ENCODE data around the gene PHYKPL. TPM values are rescaled to one million over a fixed set of nuclear protein-coding genes. Genes with fewer than 3 reads are reported as not detected.

Gene PHYKPL
- polyA plus RNA-seq, 1 experiment: 33.4 TPM

- no peaks in the 10 kb centered on the region for H3K27me3 ChIP-seq (ENCODE audit: control insufficient read depth, insufficient read depth, low read length)
- H3K27ac ChIP-seq (ENCODE audit: low read depth, low read length): no peak overlapping the region
- CTCF ChIA-PET: no interaction called here
- POLR2A ChIA-PET: no interaction called here
- peaks cover 21% of the 10 kb centered on the region for H3K9me3 ChIP-seq (ENCODE audit: control insufficient read depth, insufficient read depth, low read length)
- DNase-seq (ENCODE audit: low read depth, low spot score): no peak
- no peak for TF ChIP-seq CTCF (IDR thresholded peaks at IDR 0.05; ENCODE audit: low read depth, low read length)
- no peak overlapping the region for H3K4me3 ChIP-seq (ENCODE audit: low read depth, low read length)
Observed at GRCh38 chr5:178266581-178266980, 34.0 kb upstream of the PHYKPL start.

DNA sequence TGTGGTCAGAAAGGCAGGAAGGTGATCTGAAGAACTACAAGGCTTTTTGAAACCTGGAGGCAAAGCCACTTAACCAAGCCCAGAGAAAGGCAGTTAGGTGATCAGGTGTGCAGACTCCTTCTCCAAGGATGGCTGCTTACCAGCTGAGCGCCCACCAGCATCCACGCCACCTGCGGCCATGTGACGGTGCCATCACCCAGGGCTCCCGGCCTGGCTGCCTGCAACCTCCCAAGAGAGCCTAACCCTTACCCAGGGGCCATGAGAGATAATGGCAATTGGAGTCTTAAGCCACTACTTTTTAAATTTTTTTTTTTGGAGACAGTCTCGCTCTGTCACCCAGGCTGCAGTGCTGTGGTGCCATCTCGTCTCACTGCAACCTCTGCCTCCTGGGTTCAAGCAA is 33.1 kb upstream of the PHYKPL start:
- ChIA-PET POLR2A (no interaction called here), CTCF (no interaction called here)
- TF ChIP-seq CTCF (IDR thresholded peaks at IDR 0.05; ENCODE audit: low read depth, low read length): no peak
- H3K4me3 ChIP-seq (ENCODE audit: low read depth, low read length): no peak overlapping the region
- no peak for DNase-seq (ENCODE audit: low read depth, low spot score)
- H3K27me3 ChIP-seq (ENCODE audit: control insufficient read depth, insufficient read depth, low read length): no peaks in the 10 kb centered on the region
- H3K27ac ChIP-seq (ENCODE audit: low read depth, low read length): no peak overlapping the region
- H3K9me3 ChIP-seq (ENCODE audit: control insufficient read depth, insufficient read depth, low read length): peaks cover 18% of the 10 kb centered on the region

- no peaks in the 10 kb centered on the region for H3K27me3 ChIP-seq (ENCODE audit: control insufficient read depth, insufficient read depth, low read length)
- no peak for DNase-seq (ENCODE audit: low read depth, low spot score)
- no peak overlapping the region for H3K4me3 ChIP-seq (ENCODE audit: low read depth, low read length)
- ChIA-PET POLR2A (no interaction called here), CTCF (no interaction called here)
- TF ChIP-seq CTCF (IDR thresholded peaks at IDR 0.05; ENCODE audit: low read depth, low read length): no peak
- H3K27ac ChIP-seq (ENCODE audit: low read depth, low read length): no peak overlapping the region
- peaks cover 18% of the 10 kb centered on the region for H3K9me3 ChIP-seq (ENCODE audit: control insufficient read depth, insufficient read depth, low read length)
Observed at GRCh38 chr5:178264044-178264443, 31.4 kb upstream of the PHYKPL start.

GRCh38 chr5:178261666-178262600 is 29.3 kb upstream of the PHYKPL start:
- no peak for TF ChIP-seq CTCF (IDR thresholded peaks at IDR 0.05; ENCODE audit: low read depth, low read length)
- no peak overlapping the region for H3K27ac ChIP-seq (ENCODE audit: low read depth, low read length)
- H3K4me3 ChIP-seq (ENCODE audit: low read depth, low read length): no peak overlapping the region
- CTCF ChIA-PET: no interaction called here
- no peaks in the 10 kb centered on the region for H3K27me3 ChIP-seq (ENCODE audit: control insufficient read depth, insufficient read depth, low read length)
- no peak for DNase-seq (ENCODE audit: low read depth, low spot score)
- peaks cover 14% of the 10 kb centered on the region; the same call in 1 of the 2 replicates for H3K9me3 ChIP-seq (ENCODE audit: control insufficient read depth, insufficient read depth, low read length)
- POLR2A ChIA-PET: no interaction called here
